NT2/D1 (cell line): ENCODE results near the gene FHOD3.

ENCODE experiments used
- DNase-seq: peaks from one replicate; pipeline ENCODE4 v3.0.0-alpha.2; 2011; ENCODE audit warnings: low read depth, low spot score
- H3K27me3 ChIP-seq: 2 replicates; pipeline ENCODE4 v1.6.0; 2011; ENCODE audit warnings: mild to moderate bottlenecking; ENCODE audit not compliant: insufficient read length, insufficient read depth
- H3K36me3 ChIP-seq: 2 replicates; pipeline ENCODE4 v1.6.1; 2011; ENCODE audit warnings: mild to moderate bottlenecking, low read length, mixed read lengths; ENCODE audit not compliant: insufficient read depth, insufficient read length
- H3K4me1 ChIP-seq: 2 replicates; pipeline ENCODE4 v1.5.1; 2011; ENCODE audit not compliant: insufficient read depth, insufficient read length
- H3K4me3 ChIP-seq: 2 replicates; pipeline ENCODE4 v1.5.1; 2011; ENCODE audit warnings: low read depth; ENCODE audit not compliant: insufficient read length
- H3K9ac ChIP-seq: 2 replicates; pipeline ENCODE4 v1.6.0; 2011; ENCODE audit warnings: low read depth; ENCODE audit not compliant: insufficient read length
- H3K9me3 ChIP-seq: 2 replicates; pipeline ENCODE4 v1.5.1; 2011; ENCODE audit warnings: mild to moderate bottlenecking, low read length; ENCODE audit not compliant: insufficient read depth
- SUZ12 ChIP-seq: IDR thresholded peaks from 2 replicates; pipeline ENCODE4 v1.6.1; 2011; ENCODE audit not compliant: insufficient read length, insufficient read depth; ENCODE audit errors: extremely low read depth
- YY1 ChIP-seq: IDR thresholded peaks from 2 replicates; pipeline ENCODE4 v1.6.1; 2011; ENCODE audit not compliant: insufficient read length, insufficient read depth
- ZNF274 ChIP-seq: IDR thresholded peaks from 2 replicates; pipeline ENCODE4 v1.6.1; 2011; ENCODE audit warnings: mild to moderate bottlenecking, low read depth, low read length

Gene FHOD3

GRCh38 chr18:36427831-36428230, 130.3 kb downstream of the FHOD3 start:
- no peaks in the 10 kb centered on the region for H3K27me3 ChIP-seq
- no peak for DNase-seq
- H3K4me3 ChIP-seq, result no peak overlapping the region
- H3K36me3 ChIP-seq, result no peaks in the 10 kb centered on the region
- no peaks in the 10 kb centered on the region for H3K9me3 ChIP-seq
- H3K4me1 ChIP-seq, result no peaks in the 10 kb centered on the region
- no peak for TF ChIP-seq ZNF274
- TF ChIP-seq SUZ12, result no peak
- TF ChIP-seq YY1, result no peak
- no peak overlapping the region for H3K9ac ChIP-seq

GRCh38 chr18:36428431-36429029, 131.0 kb downstream of the FHOD3 start:
- Histone ChIP-seq H3K4me3 (no peak overlapping the region), H3K27me3 (no peaks in the 10 kb centered on the region), H3K9ac (no peak overlapping the region), H3K36me3 (no peaks in the 10 kb centered on the region), H3K4me1 (no peaks in the 10 kb centered on the region), H3K9me3 (no peaks in the 10 kb centered on the region)
- TF ChIP-seq YY1 (no peak), ZNF274 (no peak), SUZ12 (no peak)
- no peak for DNase-seq

GRCh38 chr18:36432880-36433555, 135.5 kb downstream of the FHOD3 start:
- Histone ChIP-seq H3K4me3 (no peak overlapping the region), H3K9me3 (no peaks in the 10 kb centered on the region), H3K4me1 (no peaks in the 10 kb centered on the region), H3K36me3 (no peaks in the 10 kb centered on the region), H3K9ac (no peak overlapping the region), H3K27me3 (no peaks in the 10 kb centered on the region)
- no peak for DNase-seq
- TF ChIP-seq ZNF274 (no peak), SUZ12 (no peak), YY1 (no peak)

GRCh38 chr18:36436387-36436786, 138.9 kb downstream of the FHOD3 start:
- H3K36me3 ChIP-seq, result no peaks in the 10 kb centered on the region
- DNase-seq, result no peak
- no peaks in the 10 kb centered on the region for H3K9me3 ChIP-seq
- no peak overlapping the region for H3K9ac ChIP-seq
- TF ChIP-seq SUZ12, result no peak
- TF ChIP-seq YY1, result no peak
- TF ChIP-seq ZNF274, result no peak
- H3K4me3 ChIP-seq, result no peak overlapping the region
- no peaks in the 10 kb centered on the region for H3K4me1 ChIP-seq
- H3K27me3 ChIP-seq, result no peaks in the 10 kb centered on the region

- TF ChIP-seq SUZ12 (no peak), ZNF274 (no peak), YY1 (no peak)
These were observed 143.1 kb downstream of the FHOD3 start for GRCh38 chr18:36440614-36441013.

GRCh38 chr18:36441426-36442240, 144.1 kb downstream of the FHOD3 start:
- no peak for DNase-seq
- Histone ChIP-seq H3K9ac (no peak overlapping the region), H3K36me3 (no peaks in the 10 kb centered on the region), H3K4me3 (no peak overlapping the region), H3K9me3 (no peaks in the 10 kb centered on the region), H3K27me3 (no peaks in the 10 kb centered on the region), H3K4me1 (no peaks in the 10 kb centered on the region)
- TF ChIP-seq YY1 (no peak), ZNF274 (no peak), SUZ12 (no peak)

More at GRCh38 chr18:36440614-36441013, 143.1 kb downstream of the FHOD3 start:
- no peak for DNase-seq
- Histone ChIP-seq H3K4me3 (no peak overlapping the region), H3K27me3 (no peaks in the 10 kb centered on the region), H3K36me3 (no peaks in the 10 kb centered on the region), H3K9ac (no peak overlapping the region), H3K9me3 (no peaks in the 10 kb centered on the region), H3K4me1 (no peaks in the 10 kb centered on the region)

- Histone ChIP-seq H3K4me3 (no peak overlapping the region), H3K27me3 (no peaks in the 10 kb centered on the region), H3K4me1 (peaks cover 2% of the 10 kb centered on the region), H3K36me3 (no peaks in the 10 kb centered on the region), H3K9me3 (no peaks in the 10 kb centered on the region), H3K9ac (no peak overlapping the region)
- TF ChIP-seq YY1, result no peak
- no peak for TF ChIP-seq SUZ12
- TF ChIP-seq ZNF274, result no peak
- DNase-seq, result no peak
These were observed 145.2 kb downstream of the FHOD3 start for GRCh38 chr18:36442717-36443116.
